Measurements from ENCODE around the gene PEX5. TPM values are rescaled to one million over a fixed set of nuclear protein-coding genes. Genes with fewer than 3 reads are reported as not detected.

PEX5 gene
- total RNA-seq, 2 donors from 2014 or later, result 73.5 to 106 TPM

DNA sequence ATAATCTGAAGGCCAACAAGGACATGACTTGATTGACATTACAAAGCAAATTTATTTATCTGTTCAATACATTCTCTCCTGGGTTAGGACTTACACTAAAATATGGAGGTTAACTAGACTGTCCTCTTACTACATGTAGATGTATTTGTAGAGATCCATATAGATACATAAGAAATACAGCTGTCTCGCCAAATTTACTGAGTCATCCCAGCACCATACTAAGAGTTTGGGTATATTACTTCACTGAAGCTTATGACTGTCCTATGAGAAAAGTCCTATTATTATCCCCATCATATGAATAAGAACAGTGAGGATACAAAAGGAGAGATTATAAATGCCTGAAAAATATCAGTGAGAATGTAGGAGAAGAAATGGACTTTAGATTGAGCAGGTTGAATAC lies 69.6 kb downstream of the PEX5 start:
- H3K27me3 ChIP-seq (ENCODE audit: control insufficient read depth, insufficient read depth, low read length, poor library complexity, severe bottlenecking), result no peaks in the 10 kb centered on the region
- TF ChIP-seq, protein P1, sequence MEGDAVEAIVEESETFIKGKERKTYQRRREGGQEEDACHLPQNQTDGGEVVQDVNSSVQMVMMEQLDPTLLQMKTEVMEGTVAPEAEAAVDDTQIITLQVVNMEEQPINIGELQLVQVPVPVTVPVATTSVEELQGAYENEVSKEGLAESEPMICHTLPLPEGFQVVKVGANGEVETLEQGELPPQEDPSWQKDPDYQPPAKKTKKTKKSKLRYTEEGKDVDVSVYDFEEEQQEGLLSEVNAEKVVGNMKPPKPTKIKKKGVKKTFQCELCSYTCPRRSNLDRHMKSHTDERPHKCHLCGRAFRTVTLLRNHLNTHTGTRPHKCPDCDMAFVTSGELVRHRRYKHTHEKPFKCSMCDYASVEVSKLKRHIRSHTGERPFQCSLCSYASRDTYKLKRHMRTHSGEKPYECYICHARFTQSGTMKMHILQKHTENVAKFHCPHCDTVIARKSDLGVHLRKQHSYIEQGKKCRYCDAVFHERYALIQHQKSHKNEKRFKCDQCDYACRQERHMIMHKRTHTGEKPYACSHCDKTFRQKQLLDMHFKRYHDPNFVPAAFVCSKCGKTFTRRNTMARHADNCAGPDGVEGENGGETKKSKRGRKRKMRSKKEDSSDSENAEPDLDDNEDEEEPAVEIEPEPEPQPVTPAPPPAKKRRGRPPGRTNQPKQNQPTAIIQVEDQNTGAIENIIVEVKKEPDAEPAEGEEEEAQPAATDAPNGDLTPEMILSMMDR (conservative IDR thresholded peaks at IDR 0.05), result no peak
- H3K9ac ChIP-seq (ENCODE audit: extremely low read depth, low read length, poor library complexity, severe bottlenecking), result no peak overlapping the region
- no peaks in the 10 kb centered on the region for H3K36me3 ChIP-seq (ENCODE audit: control insufficient read depth, insufficient read depth, low read length)
- peaks cover 18% of the 10 kb centered on the region for H3K9me3 Mint-ChIP-seq
- peaks cover 1% of the 10 kb centered on the region for H3K27me3 Mint-ChIP-seq (ENCODE audit: insufficient read depth)
- H3K36me3 Mint-ChIP-seq (ENCODE audit: low read depth), result no peaks in the 10 kb centered on the region
- no CpG with 5 or more reads among the region's 1 CpG for WGBS, 2 experiments (ENCODE audit: insufficient coverage in 1 of 2, insufficient read length in 1 of 2)
- no peak for DNase-seq
- no peaks in the 10 kb centered on the region for H3K4me1 Mint-ChIP-seq
- H3K27ac ChIP-seq (ENCODE audit: low read depth, low read length), result no peak overlapping the region
- H3K27ac Mint-ChIP-seq, result no peak overlapping the region
- no peaks in the 10 kb centered on the region for H3K4me1 ChIP-seq (ENCODE audit: control insufficient read depth, insufficient read depth, low read length)
- no peak overlapping the region for H3K4me3 Mint-ChIP-seq
- no peak overlapping the region for H3K4me3 ChIP-seq (ENCODE audit: low read length)
- H3K9me3 ChIP-seq (ENCODE audit: control insufficient read depth, low read length), result no peaks in the 10 kb centered on the region

Other genes with a start within 250 kb of the PEX5 start
- not detected for gene RNU7-1, start 245.9 kb upstream of the PEX5 start, total RNA-seq
- gene C12orf57, start 245.7 kb upstream of the PEX5 start, total RNA-seq, result 100 to 1,000 TPM; 141 to 257 TPM
- gene PTPN6, start 238.3 kb upstream of the PEX5 start, total RNA-seq, result 10 to 100 TPM; 35.7 to 68.0 TPM
- 100 to 1,000 TPM; 260 to 512 TPM for gene PHB2, start 219.0 kb upstream of the PEX5 start, total RNA-seq
- gene EMG1, start 218.8 kb upstream of the PEX5 start, total RNA-seq, result 100 to 1,000 TPM in 1 of 2 donors, 10 to 100 TPM in 1; 61.1 to 115 TPM
- gene LPCAT3, start 171.2 kb upstream of the PEX5 start, total RNA-seq, result 10 to 100 TPM; 33.6 to 86.7 TPM
- gene C1S, start 129.0 kb upstream of the PEX5 start, total RNA-seq, result 10 to 100 TPM; 13.4 to 14.3 TPM
- gene C1R, start 97.2 kb upstream of the PEX5 start, total RNA-seq, result 1 to 10 TPM; 3.9 TPM
- gene C1RL, start 80.5 kb upstream of the PEX5 start, total RNA-seq, result 10 to 100 TPM; 32.5 to 46.4 TPM
- gene RBP5, start 60.8 kb upstream of the PEX5 start, total RNA-seq, result 10 to 100 TPM; 19.3 to 31.2 TPM
- 100 to 1,000 TPM in 1 of 2 donors, 10 to 100 TPM in 1; 69.7 to 135 TPM for gene CLSTN3, start 59.3 kb upstream of the PEX5 start, total RNA-seq
- gene ACSM4, start 114.4 kb downstream of the PEX5 start, total RNA-seq, result 10 to 100 TPM; 11.4 to 14.6 TPM

All from endodermal cell (in vitro differentiated cells).